Activated CD4-positive, alpha-beta T cell treated with anti-CD3 and anti-CD28 coated beads for 24 hours (primary cell): Measurements from ENCODE around the gene INPP5F.
"Not testable (repeated sequence)": the region's sequence is repeated elsewhere in the genome, so short reads cannot be mapped to it uniquely, and the experiment has no call there.

ENCODE experiments used
- DNase-seq, 2 donors: peaks; one replicate each; pipeline ENCODE4 v3.0.0-alpha.2; 2020; ENCODE audit warnings: low read depth in 2 of 2

INPP5F gene

GRCh38 chr10:119863951-119864565 lies 138.2 kb downstream of the INPP5F start:
- no peak for DNase-seq

- no peak for DNase-seq
These were observed 139.9 kb downstream of the INPP5F start for GRCh38 chr10:119865699-119866240.

GRCh38 chr10:119867317-119867716 lies 141.5 kb downstream of the INPP5F start:
- DNase-seq: no peak

- not testable (repeated sequence) for DNase-seq
These were observed 143.5 kb downstream of the INPP5F start for GRCh38 chr10:119869398-119869797.

- DNase-seq: peak; percentile 16 to 34
These were observed 146.2 kb downstream of the INPP5F start for GRCh38 chr10:119871881-119872609.

- no peak for DNase-seq
These were observed 146.7 kb downstream of the INPP5F start, which contains the start of gene MCMBP for GRCh38 chr10:119872610-119872859. MCMBP (minus strand) TSS chr10:119872843; CDS start chr10:119872584, 259 bp downstream.

GRCh38 chr10:119872860-119873681 lies 147.2 kb downstream of the INPP5F start:
- peak; percentile 76 to 77 for DNase-seq

- DNase-seq: no peak
These were observed 152.7 kb downstream of the INPP5F start for GRCh38 chr10:119878524-119878923.
